Pons (tissue), 1 donor: ENCODE data around the gene ZEB2.
A peak's percentile ranks its signal among the peaks of the same experiment; 100 is the strongest.

ENCODE experiments used
- DNase-seq: peaks from one replicate; pipeline ENCODE4 v3.0.0-alpha.2; 2016; ENCODE audit warnings: low spot score

Gene ZEB2

GRCh38 chr2:144528108-144528507 lies 8.2 kb upstream of the ZEB2 start:
- DNase-seq = no peak

- no peak for DNase-seq
Observed at GRCh38 chr2:144526831-144527230, 6.9 kb upstream of the ZEB2 start.

GRCh38 chr2:144524118-144525009 lies 4.4 kb upstream of the ZEB2 start:
- peak; percentile 48 for DNase-seq

GRCh38 chr2:144523596-144524117 lies 3.7 kb upstream of the ZEB2 start:
- DNase-seq = peak; percentile 64

GRCh38 chr2:144522897-144523595 lies 3.1 kb upstream of the ZEB2 start:
- DNase-seq = peak; percentile 69

GRCh38 chr2:144522176-144522896 lies 2.4 kb upstream of the ZEB2 start:
- DNase-seq = peak; percentile 44

GRCh38 chr2:144521686-144522085 lies 1.8 kb upstream of the ZEB2 start:
- peak; percentile 56 for DNase-seq

- peak; percentile 87 for DNase-seq
Observed at GRCh38 chr2:144520756-144521487, 1.0 kb upstream of the ZEB2 start.

GRCh38 chr2:144519597-144519933 lies 354 bp downstream of the ZEB2 start:
- peak; percentile 38 for DNase-seq

GRCh38 chr2:144518748-144519596 lies 947 bp downstream of the ZEB2 start:
- peak; percentile 82 for DNase-seq

GRCh38 chr2:144517866-144518747 lies 1.8 kb downstream of the ZEB2 start:
- peak; percentile 51 for DNase-seq

- DNase-seq = peak; percentile 53
Observed at GRCh38 chr2:144516981-144517865, 2.7 kb downstream of the ZEB2 start.

- DNase-seq = no peak
Observed at GRCh38 chr2:144516411-144516980, 3.4 kb downstream of the ZEB2 start.

- DNase-seq = peak; percentile 59
Observed at GRCh38 chr2:144515696-144516410, 4.1 kb downstream of the ZEB2 start.

- peak; percentile 69 for DNase-seq
Observed at GRCh38 chr2:144515099-144515695, 4.7 kb downstream of the ZEB2 start.

GRCh38 chr2:144514616-144515091 lies 5.3 kb downstream of the ZEB2 start:
- peak; percentile 74 for DNase-seq
